GM12892 (cell line): ENCODE data around the gene UNCX.

Experiments
- DNase-seq: peaks from one replicate; pipeline ENCODE4 v3.0.0; 2011; ENCODE audit not compliant: insufficient read length
- FAIRE-seq: peaks from 2 replicates; lab custom pipeline; 2011; peaks lifted over from hg19 to GRCh38; lab: Jason Lieb, UNC
- POLR2A ChIP-seq: IDR thresholded peaks from 2 replicates; pipeline ENCODE4 v1.6.1; 2011; ENCODE audit warnings: low read depth, low read length, control low read depth
- POLR2AphosphoS5 ChIP-seq: IDR thresholded peaks from 2 replicates; pipeline ENCODE4 v1.6.1; 2011; ENCODE audit warnings: low read depth, low read length, control low read depth
- TAF1 ChIP-seq: IDR thresholded peaks from 2 replicates; pipeline ENCODE4 v1.6.1; 2011; ENCODE audit warnings: low read depth, mild to moderate bottlenecking, control low read depth, low read length, borderline replicate concordance

The UNCX gene

DNA sequence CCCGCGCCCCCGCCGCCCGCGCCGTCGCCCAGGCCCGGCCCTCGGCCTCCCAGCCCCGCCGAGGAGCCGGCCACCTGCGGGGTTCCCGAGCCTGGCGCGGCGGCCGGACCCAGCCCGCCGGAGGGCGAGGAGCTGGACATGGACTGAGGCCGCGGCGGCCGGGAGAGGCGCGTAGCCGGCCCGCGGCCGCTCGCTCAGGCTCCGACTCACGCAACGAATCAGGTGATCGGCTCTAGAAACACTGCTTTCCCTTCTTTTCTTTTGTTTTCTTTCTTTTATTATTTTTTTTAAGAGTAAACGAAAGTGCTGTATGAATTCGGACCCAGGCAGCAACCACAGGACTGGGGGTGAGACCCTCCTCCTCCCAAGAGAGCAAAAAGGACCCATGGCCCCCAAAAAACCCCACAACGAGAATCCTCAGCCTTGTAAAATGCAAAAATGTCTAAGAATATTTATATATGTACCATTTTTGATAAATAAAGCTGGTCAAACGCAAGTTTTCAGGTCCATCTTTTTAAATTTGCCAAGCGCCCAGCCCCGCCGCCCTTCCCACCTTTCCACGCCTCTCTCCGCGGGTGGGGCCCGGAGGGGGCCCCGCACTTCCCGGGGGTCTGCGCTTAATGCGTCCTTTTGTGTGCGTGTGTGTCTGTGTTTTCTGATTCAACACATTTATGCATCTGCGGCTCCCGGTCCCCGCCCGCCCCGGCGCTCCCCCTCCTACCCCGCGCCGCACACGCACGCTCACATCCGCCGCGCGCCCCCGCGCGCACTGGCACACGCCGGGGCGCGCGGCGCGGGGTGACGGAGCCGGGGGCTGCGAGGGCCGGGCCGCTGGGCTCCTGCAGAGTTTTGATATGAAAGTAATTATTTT is 4.4 kb downstream of the UNCX start:
- no peak for FAIRE-seq
- TF ChIP-seq POLR2AphosphoS5 (no peak), TAF1 (no peak)
- DNase-seq, result no peak

DNA sequence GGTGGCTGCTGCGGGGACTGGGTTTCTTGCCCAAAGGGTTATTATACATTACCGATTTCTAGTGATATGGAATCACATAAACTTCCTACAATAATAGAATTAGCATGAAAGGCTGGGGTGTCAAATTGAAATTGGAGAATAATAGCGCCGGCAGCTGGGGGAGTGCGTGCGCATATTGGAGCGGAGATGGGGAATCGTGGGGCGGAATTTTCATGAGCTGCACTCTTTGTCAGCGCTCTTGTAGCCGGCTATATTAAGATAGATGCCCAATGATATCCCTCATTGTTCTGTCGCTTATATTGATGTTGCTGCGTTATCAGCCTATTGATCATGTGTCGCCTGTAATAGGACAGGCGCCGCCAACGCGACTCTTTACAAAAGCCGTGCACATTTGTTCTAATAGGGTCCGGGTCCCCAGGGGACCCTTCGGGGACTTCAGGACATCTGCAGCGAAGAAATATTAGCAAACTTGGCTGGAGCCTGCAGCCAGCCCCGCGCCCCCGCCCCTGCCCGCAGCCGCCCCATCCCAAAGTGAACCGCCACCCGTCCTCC is 5.1 kb downstream of the UNCX start:
- DNase-seq (no peak), FAIRE-seq (no peak)
- TF ChIP-seq TAF1 (no peak), POLR2AphosphoS5 (no peak), POLR2A (no peak)

GRCh38 chr7:1238450-1238882 is 5.8 kb downstream of the UNCX start:
- TF ChIP-seq POLR2A (no peak), TAF1 (no peak), POLR2AphosphoS5 (no peak)
- FAIRE-seq (no peak), DNase-seq (no peak)

DNA sequence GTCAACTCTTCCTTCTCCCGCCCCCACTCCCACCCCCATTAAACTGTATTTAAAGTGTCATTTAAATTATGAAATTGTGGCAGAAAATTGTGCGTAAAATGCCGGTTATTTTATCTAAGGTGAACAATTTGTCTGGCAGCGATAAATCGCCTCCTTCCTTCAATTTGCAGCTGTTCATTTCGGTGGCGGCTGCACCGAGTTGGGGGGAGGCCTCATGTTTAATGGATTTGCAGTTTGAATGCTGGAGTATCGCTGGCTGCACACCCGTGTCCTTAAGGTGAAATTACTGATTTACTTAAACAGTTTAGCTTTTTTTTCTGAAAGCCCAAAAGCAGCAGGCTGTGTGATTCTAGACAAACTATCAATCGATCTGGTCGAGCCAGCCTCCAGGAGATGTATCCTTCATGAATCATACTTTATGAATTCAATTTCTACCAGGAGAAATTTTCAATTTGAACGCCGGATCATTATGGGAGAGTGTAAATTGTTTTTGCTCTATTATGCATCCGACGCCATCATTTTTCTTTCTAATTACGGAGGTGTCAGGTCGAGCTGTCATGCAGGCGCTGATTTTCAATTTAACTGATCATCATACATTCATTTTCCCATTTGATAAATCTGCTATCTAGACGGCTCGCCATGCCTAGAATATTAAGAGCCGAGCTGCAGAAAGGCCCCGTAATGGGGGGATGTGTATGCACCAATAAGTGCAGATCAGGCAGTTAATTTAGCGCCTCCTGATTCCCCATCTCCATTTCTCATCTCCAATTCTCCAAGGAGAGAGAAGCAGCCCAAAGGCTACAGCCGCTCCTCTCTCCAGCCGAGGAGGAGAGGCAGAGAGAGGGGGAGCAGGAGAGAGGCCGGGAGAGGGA is 6.5 kb downstream of the UNCX start:
- no peak for FAIRE-seq
- no peak for DNase-seq
- no peak for TF ChIP-seq POLR2A
- TF ChIP-seq POLR2AphosphoS5, result no peak
- TF ChIP-seq TAF1, result no peak

DNA sequence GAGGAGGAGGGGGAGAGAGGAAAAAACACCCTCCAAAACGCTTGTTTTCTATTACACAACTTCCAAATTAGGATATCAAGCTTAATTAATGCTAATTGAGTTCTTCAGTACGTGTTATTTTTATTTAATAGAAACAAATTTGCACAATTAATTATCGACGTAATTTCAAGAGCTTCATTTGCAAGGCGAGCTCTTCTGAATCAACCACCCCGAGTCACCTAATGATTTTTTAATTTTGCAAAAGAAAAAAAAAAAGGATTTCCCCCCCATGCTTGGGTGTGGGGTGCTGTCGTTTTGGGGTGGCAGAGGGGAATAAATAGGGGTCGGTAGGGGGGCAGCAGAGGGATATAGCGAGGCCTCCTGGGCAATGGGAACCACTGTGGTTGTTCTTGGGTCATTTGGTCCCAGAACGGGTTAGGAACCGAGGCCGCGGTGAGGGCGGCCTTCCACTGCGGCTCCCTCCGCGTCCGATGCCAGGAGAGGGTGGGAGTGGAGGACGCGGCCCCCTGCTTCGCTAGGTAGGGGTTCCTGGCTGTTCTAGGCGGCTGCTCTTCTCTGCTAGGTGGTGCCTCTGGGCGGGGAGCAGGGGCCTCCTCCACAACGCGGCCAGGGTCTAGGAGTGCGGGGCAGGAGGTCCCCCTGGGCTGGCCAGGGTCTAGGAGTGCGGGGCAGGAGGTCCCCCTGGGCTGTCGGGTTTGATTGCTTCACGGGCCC is 7.3 kb downstream of the UNCX start:
- DNase-seq (no peak), FAIRE-seq (no peak)
- TF ChIP-seq POLR2AphosphoS5, result no peak

GRCh38 chr7:1240517-1241257 is 8.0 kb downstream of the UNCX start:
- TF ChIP-seq POLR2A, result no peak
- DNase-seq, result no peak
- no peak for FAIRE-seq

DNA sequence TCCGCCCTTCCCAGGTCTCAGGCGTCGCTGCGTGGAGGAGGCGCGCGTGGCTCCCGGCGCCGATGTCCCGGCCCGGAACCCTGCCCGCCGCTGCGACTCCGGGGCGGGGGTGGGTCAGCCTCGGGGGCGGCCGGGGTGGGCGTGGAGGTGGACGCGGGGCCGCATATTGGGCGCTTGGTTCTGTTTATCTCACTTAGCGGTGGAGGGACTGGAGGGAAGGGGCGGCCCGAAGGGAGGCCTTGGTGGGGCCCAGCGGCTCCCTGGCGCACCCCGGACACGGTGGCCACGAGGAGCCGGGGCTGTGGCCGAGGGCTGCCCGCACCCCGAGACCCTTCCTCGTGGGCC is 8.6 kb downstream of the UNCX start:
- FAIRE-seq, result no peak
- TF ChIP-seq TAF1 (no peak), POLR2AphosphoS5 (no peak), POLR2A (no peak)
- no peak for DNase-seq

DNA sequence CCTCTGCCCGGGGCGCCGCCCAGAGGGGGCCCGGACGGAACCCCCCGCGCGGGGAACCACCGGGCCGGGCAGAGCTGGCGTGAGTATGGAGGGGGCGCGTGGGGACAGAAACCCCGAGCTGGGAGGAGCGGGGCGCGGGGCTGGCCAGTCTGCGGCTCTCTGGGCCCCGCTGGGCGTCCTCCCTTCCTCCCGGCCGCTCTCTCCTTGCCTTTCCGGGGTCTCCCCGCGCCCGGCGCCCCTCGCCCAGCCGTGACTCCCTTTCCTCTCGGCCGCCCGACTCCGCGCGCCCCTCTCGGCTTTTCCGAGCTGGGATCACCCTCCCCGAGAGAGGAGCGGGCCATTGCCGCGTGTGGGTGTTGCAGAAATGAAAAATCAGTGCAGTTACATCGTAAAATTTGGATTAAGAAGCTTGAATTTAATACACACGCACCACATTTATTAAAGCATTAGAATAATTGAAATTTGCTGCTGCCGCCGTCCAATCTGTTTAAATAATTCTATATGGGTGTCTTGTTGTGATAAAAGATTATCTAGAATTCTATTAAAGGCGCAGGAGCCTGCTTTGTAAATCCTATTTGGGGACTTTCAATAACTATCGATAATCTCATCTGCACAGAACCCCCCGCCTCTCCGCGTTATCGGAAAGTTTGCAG is 9.1 kb downstream of the UNCX start:
- no peak for DNase-seq
- no peak for FAIRE-seq
- TF ChIP-seq POLR2A, result no peak

- DNase-seq (no peak), FAIRE-seq (no peak)
- TF ChIP-seq TAF1 (no peak), POLR2A (no peak), POLR2AphosphoS5 (no peak)
These were observed 9.6 kb downstream of the UNCX start for GRCh38 chr7:1242256-1242605.

- no peak for FAIRE-seq
- DNase-seq, result no peak
- TF ChIP-seq TAF1, result no peak
These were observed 10.1 kb downstream of the UNCX start for GRCh38 chr7:1242606-1243289.
